HEK293 (cell line): ENCODE measurements around the gene PRKCG.

Experiments used
- KLF10 ChIP-seq: fragments of 450-650 bp; IDR thresholded peaks from 2 replicates; pipeline ENCODE4 v1.5.1; 2018; ENCODE audit warnings: missing biosample characterization, mild to moderate bottlenecking, missing genetic modification characterization
- MEIS1 ChIP-seq: sonication (generic); formaldehyde crosslinking; IDR thresholded peaks from 2 replicates; pipeline ENCODE4 v1.8.1; 2022; ENCODE audit warnings: missing genetic modification reagents, mild to moderate bottlenecking, borderline replicate concordance
- SETDB1 ChIP-seq: IDR thresholded peaks from one replicate; pipeline ENCODE4 v1.6.1; 2017; ENCODE audit warnings: mild to moderate bottlenecking, low read length, moderate library complexity, mixed read lengths; ENCODE audit not compliant: insufficient read length
- SP2 ChIP-seq: fragments of 450-650 bp; formaldehyde crosslinking; IDR thresholded peaks from 2 replicates; pipeline ENCODE4 v1.5.1; 2016; ENCODE audit warnings: missing biosample characterization, missing genetic modification characterization
- YY1 ChIP-seq: fragments of 450-650 bp; formaldehyde crosslinking; IDR thresholded peaks from 2 replicates; pipeline ENCODE4 v1.5.1; 2018; ENCODE audit warnings: missing biosample characterization, missing genetic modification characterization
- ZNF155 ChIP-seq: fragments of 450-650 bp; formaldehyde crosslinking; IDR thresholded peaks from 2 replicates; pipeline ENCODE4 v1.5.1; 2016; ENCODE audit warnings: missing biosample characterization, missing genetic modification characterization
- ZNF221 ChIP-seq: fragments of 450-650 bp; formaldehyde crosslinking; IDR thresholded peaks from 2 replicates; pipeline ENCODE4 v1.5.1; 2017; ENCODE audit warnings: missing biosample characterization, missing genetic modification characterization, borderline replicate concordance
- ZNF24 ChIP-seq: fragments of 450-650 bp; formaldehyde crosslinking; IDR thresholded peaks from 2 replicates; pipeline ENCODE4 v1.5.1; 2016; ENCODE audit warnings: missing biosample characterization, missing genetic modification characterization
- ZNF292 ChIP-seq: fragments of 450-650 bp; formaldehyde crosslinking; IDR thresholded peaks from 2 replicates; pipeline ENCODE4 v1.5.1; 2016; ENCODE audit warnings: low read depth, missing biosample characterization, missing genetic modification characterization, borderline replicate concordance
- ZNF302 ChIP-seq: fragments of 450-650 bp; formaldehyde crosslinking; IDR thresholded peaks from 2 replicates; pipeline ENCODE4 v1.5.1; 2016; ENCODE audit warnings: missing biosample characterization, missing genetic modification characterization, low read depth
- ZNF341 ChIP-seq: fragments of 450-650 bp; formaldehyde crosslinking; IDR thresholded peaks from 2 replicates; pipeline ENCODE4; 2016; ENCODE audit warnings: low read depth, missing biosample characterization, missing genetic modification characterization
- ZNF391 ChIP-seq: fragments of 450-650 bp; formaldehyde crosslinking; IDR thresholded peaks from 2 replicates; pipeline ENCODE4 v1.5.1; 2016; ENCODE audit warnings: low read depth, missing biosample characterization, missing genetic modification characterization, borderline replicate concordance
- ZNF426 ChIP-seq: fragments of 450-650 bp; formaldehyde crosslinking; IDR thresholded peaks from 2 replicates; pipeline ENCODE4 v1.5.1; 2017; ENCODE audit warnings: missing biosample characterization, missing genetic modification characterization, mild to moderate bottlenecking, inconsistent platforms, moderate library complexity
- ZNF548 ChIP-seq: fragments of 450-650 bp; formaldehyde crosslinking; IDR thresholded peaks from 2 replicates; pipeline ENCODE4 v1.5.1; 2016; ENCODE audit warnings: missing biosample characterization, missing genetic modification characterization
- ZNF560 ChIP-seq: fragments of 450-650 bp; formaldehyde crosslinking; IDR thresholded peaks from 2 replicates; pipeline ENCODE4 v1.5.1; 2017; ENCODE audit warnings: missing biosample characterization, missing genetic modification characterization, borderline replicate concordance
- ZNF600 ChIP-seq: fragments of 450-650 bp; formaldehyde crosslinking; IDR thresholded peaks from 2 replicates; pipeline ENCODE4 v1.5.1; 2016; ENCODE audit warnings: missing biosample characterization, missing genetic modification characterization
- TF ChIP-seq, protein P1 (sequence below): fragments of 450-650 bp; formaldehyde crosslinking; optimal IDR thresholded peaks from 2 replicates; pipeline ENCODE3; 2016; ENCODE audit warnings: missing biosample characterization, mild to moderate bottlenecking, missing genetic modification characterization
- TF ChIP-seq, protein P2 (sequence below): fragments of 450-650 bp; formaldehyde crosslinking; IDR thresholded peaks from 2 replicates; pipeline ENCODE4 v1.5.1; 2016; ENCODE audit warnings: missing biosample characterization, missing genetic modification characterization
- TF ChIP-seq, protein P3 (sequence below): fragments of 450-650 bp; formaldehyde crosslinking; IDR thresholded peaks from 2 replicates; pipeline ENCODE4 v1.5.1; 2016; ENCODE audit warnings: missing biosample characterization, missing genetic modification characterization, low read depth
- TF ChIP-seq, protein P4 (sequence below): fragments of 450-650 bp; formaldehyde crosslinking; IDR thresholded peaks from 2 replicates; pipeline ENCODE4 v1.5.0; 2017; ENCODE audit warnings: missing biosample characterization, missing genetic modification characterization, borderline replicate concordance
- TF ChIP-seq, protein P5 (sequence below): fragments of 450-650 bp; formaldehyde crosslinking; IDR thresholded peaks from 2 replicates; pipeline ENCODE4 v1.5.1; 2016; ENCODE audit warnings: missing biosample characterization, missing genetic modification characterization, borderline replicate concordance
- TF ChIP-seq, protein P6 (sequence below): fragments of 450-650 bp; formaldehyde crosslinking; IDR thresholded peaks from 2 replicates; pipeline ENCODE4 v1.5.1; 2016; ENCODE audit warnings: missing biosample characterization, missing genetic modification characterization

The PRKCG gene

DNA sequence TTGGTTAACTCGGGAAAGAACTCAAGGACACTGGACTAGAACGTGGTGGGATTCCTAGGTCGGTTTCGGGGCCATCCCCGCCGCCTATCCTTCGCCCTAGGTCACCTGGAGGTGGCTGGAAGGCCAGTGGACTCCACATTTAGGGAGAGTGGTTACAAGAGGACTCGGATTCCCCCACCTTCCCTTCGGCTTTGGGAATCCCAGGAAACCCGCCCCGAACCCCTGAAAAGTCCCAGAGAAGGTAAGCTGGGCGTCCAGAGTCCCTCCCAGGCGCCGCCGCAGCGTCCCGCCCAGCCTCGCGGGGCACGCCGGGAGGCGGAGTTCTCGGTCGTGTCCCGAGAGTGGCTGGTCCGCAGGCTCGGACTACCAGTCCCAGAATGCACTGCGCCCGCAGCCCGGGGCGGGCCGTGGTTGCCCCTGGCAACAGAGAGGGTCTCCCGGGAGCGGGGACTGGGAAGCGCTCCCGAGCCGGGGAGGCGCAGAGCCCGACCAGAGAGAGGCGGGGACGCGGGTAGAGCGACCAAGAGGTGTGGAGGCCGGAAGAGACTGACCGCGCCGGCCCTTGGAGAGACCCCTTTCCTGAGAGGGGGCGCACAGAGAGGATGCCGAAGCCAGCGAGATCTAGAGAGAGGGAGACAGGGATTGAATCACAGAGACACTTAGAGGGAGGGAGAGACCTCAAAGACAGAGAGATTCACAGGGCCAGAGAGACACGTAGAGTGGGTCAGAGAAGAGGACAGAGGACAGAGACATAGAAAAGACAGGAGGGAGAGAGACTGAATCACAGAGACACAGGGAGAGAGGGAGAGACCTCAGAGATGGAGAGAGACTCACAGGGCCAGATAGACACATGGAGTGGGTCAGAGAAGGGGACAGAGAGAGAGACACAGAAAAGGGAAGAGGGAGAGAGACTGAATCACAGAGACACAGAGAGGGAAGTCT, 2.6 kb upstream of the PRKCG start (continued):
- TF ChIP-seq, protein P1, sequence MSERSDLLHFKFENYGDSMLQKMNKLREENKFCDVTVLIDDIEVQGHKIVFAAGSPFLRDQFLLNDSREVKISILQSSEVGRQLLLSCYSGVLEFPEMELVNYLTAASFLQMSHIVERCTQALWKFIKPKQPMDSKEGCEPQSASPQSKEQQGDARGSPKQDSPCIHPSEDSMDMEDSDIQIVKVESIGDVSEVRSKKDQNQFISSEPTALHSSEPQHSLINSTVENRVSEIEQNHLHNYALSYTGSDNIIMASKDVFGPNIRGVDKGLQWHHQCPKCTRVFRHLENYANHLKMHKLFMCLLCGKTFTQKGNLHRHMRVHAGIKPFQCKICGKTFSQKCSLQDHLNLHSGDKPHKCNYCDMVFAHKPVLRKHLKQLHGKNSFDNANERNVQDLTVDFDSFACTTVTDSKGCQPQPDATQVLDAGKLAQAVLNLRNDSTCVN (tag by site-specific recombination), result peak; percentile 75
- no peak for TF ChIP-seq ZNF302
- TF ChIP-seq ZNF24 (tag by site-specific recombination), result no peak; the same call in 1 of the 2 replicates
- TF ChIP-seq SETDB1, result no peak
- TF ChIP-seq, protein P2, sequence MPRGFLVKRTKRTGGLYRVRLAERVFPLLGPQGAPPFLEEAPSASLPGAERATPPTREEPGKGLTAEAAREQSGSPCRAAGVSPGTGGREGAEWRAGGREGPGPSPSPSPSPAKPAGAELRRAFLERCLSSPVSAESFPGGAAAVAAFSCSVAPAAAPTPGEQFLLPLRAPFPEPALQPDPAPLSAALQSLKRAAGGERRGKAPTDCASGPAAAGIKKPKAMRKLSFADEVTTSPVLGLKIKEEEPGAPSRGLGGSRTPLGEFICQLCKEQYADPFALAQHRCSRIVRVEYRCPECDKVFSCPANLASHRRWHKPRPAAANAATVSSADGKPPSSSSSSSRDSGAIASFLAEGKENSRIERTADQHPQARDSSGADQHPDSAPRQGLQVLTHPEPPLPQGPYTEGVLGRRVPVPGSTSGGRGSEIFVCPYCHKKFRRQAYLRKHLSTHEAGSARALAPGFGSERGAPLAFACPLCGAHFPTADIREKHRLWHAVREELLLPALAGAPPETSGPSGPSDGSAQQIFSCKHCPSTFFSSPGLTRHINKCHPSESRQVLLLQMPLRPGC (tag by site-specific recombination), result no peak
- peak; percentile 93 for TF ChIP-seq SP2 (tag by site-specific recombination)
- TF ChIP-seq ZNF600 (tag by site-specific recombination), result no peak
- peak; percentile 83 for TF ChIP-seq ZNF341 (tag by site-specific recombination)
- TF ChIP-seq ZNF548 (tag by site-specific recombination), result no peak
- TF ChIP-seq ZNF391 (tag by site-specific recombination), result no peak
- TF ChIP-seq ZNF426 (tag by site-specific recombination), result no peak
- TF ChIP-seq, protein P3, sequence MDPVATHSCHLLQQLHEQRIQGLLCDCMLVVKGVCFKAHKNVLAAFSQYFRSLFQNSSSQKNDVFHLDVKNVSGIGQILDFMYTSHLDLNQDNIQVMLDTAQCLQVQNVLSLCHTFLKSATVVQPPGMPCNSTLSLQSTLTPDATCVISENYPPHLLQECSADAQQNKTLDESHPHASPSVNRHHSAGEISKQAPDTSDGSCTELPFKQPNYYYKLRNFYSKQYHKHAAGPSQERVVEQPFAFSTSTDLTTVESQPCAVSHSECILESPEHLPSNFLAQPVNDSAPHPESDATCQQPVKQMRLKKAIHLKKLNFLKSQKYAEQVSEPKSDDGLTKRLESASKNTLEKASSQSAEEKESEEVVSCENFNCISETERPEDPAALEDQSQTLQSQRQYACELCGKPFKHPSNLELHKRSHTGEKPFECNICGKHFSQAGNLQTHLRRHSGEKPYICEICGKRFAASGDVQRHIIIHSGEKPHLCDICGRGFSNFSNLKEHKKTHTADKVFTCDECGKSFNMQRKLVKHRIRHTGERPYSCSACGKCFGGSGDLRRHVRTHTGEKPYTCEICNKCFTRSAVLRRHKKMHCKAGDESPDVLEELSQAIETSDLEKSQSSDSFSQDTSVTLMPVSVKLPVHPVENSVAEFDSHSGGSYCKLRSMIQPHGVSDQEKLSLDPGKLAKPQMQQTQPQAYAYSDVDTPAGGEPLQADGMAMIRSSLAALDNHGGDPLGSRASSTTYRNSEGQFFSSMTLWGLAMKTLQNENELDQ (tag by site-specific recombination), result no peak
- TF ChIP-seq MEIS1 (CRISPR knock-in tag), result no peak
- no peak for TF ChIP-seq ZNF560 (tag by site-specific recombination)
- no peak for TF ChIP-seq ZNF155 (tag by site-specific recombination)
- TF ChIP-seq KLF10 (tag by site-specific recombination), result no peak
- TF ChIP-seq ZNF221 (tag by site-specific recombination), result no peak
- no peak; the same call in 1 of the 2 replicates for TF ChIP-seq YY1 (tag by site-specific recombination)
- TF ChIP-seq, protein P4, sequence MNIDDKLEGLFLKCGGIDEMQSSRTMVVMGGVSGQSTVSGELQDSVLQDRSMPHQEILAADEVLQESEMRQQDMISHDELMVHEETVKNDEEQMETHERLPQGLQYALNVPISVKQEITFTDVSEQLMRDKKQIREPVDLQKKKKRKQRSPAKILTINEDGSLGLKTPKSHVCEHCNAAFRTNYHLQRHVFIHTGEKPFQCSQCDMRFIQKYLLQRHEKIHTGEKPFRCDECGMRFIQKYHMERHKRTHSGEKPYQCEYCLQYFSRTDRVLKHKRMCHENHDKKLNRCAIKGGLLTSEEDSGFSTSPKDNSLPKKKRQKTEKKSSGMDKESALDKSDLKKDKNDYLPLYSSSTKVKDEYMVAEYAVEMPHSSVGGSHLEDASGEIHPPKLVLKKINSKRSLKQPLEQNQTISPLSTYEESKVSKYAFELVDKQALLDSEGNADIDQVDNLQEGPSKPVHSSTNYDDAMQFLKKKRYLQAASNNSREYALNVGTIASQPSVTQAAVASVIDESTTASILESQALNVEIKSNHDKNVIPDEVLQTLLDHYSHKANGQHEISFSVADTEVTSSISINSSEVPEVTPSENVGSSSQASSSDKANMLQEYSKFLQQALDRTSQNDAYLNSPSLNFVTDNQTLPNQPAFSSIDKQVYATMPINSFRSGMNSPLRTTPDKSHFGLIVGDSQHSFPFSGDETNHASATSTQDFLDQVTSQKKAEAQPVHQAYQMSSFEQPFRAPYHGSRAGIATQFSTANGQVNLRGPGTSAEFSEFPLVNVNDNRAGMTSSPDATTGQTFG (tag by site-specific recombination), result no peak
- TF ChIP-seq, protein P5, sequence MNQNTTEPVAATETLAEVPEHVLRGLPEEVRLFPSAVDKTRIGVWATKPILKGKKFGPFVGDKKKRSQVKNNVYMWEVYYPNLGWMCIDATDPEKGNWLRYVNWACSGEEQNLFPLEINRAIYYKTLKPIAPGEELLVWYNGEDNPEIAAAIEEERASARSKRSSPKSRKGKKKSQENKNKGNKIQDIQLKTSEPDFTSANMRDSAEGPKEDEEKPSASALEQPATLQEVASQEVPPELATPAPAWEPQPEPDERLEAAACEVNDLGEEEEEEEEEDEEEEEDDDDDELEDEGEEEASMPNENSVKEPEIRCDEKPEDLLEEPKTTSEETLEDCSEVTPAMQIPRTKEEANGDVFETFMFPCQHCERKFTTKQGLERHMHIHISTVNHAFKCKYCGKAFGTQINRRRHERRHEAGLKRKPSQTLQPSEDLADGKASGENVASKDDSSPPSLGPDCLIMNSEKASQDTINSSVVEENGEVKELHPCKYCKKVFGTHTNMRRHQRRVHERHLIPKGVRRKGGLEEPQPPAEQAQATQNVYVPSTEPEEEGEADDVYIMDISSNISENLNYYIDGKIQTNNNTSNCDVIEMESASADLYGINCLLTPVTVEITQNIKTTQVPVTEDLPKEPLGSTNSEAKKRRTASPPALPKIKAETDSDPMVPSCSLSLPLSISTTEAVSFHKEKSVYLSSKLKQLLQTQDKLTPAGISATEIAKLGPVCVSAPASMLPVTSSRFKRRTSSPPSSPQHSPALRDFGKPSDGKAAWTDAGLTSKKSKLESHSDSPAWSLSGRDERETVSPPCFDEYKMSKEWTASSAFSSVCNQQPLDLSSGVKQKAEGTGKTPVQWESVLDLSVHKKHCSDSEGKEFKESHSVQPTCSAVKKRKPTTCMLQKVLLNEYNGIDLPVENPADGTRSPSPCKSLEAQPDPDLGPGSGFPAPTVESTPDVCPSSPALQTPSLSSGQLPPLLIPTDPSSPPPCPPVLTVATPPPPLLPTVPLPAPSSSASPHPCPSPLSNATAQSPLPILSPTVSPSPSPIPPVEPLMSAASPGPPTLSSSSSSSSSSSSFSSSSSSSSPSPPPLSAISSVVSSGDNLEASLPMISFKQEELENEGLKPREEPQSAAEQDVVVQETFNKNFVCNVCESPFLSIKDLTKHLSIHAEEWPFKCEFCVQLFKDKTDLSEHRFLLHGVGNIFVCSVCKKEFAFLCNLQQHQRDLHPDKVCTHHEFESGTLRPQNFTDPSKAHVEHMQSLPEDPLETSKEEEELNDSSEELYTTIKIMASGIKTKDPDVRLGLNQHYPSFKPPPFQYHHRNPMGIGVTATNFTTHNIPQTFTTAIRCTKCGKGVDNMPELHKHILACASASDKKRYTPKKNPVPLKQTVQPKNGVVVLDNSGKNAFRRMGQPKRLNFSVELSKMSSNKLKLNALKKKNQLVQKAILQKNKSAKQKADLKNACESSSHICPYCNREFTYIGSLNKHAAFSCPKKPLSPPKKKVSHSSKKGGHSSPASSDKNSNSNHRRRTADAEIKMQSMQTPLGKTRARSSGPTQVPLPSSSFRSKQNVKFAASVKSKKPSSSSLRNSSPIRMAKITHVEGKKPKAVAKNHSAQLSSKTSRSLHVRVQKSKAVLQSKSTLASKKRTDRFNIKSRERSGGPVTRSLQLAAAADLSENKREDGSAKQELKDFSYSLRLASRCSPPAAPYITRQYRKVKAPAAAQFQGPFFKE, result no peak
- no peak for TF ChIP-seq ZNF292
- TF ChIP-seq, protein P6, sequence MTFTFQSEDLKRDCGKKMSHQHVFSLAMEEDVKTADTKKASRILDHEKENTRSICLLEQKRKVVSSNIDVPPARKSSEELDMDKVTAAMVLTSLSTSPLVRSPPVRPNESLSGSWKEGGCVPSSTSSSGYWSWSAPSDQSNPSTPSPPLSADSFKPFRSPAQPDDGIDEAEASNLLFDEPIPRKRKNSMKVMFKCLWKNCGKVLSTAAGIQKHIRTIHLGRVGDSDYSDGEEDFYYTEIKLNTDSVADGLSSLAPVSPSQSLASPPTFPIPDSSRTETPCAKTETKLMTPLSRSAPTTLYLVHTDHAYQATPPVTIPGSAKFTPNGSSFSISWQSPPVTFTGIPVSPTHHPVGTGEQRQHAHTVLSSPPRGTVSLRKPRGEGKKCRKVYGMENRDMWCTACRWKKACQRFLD, result no peak
